ENCODE results near the gene MAP7D1. TPM values are rescaled to one million over a fixed set of nuclear protein-coding genes. Genes with fewer than 3 reads are reported as not detected.

Gene MAP7D1
- total RNA-seq, 1 donor from 2014 or later = 183 TPM

DNA sequence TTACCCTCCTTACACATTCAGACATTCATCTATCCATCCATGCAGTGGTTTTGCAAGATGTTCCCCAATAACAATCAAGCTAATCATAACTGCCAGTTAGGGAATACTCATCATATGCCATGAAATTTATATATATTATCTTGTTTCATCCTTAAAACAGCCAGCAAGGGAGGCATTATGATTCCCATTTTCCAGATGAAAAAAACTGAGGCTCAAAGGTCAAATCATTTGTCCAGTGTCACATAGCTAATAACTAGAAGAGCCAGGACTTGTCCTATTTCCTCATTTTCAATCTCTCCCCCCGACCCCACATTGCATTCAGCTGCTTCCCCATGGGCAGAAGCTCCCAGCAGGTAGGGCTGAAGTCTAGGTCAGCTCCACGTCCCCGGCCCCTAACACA lies 23.9 kb upstream of the MAP7D1 start:
- H3K36me3 ChIP-seq (ENCODE audit: control insufficient read depth, insufficient read depth, low read length) = no peaks in the 10 kb centered on the region
- no peaks in the 10 kb centered on the region for H3K27me3 ChIP-seq (ENCODE audit: control insufficient read depth, insufficient read depth, low read length)
- TF ChIP-seq, protein P1, sequence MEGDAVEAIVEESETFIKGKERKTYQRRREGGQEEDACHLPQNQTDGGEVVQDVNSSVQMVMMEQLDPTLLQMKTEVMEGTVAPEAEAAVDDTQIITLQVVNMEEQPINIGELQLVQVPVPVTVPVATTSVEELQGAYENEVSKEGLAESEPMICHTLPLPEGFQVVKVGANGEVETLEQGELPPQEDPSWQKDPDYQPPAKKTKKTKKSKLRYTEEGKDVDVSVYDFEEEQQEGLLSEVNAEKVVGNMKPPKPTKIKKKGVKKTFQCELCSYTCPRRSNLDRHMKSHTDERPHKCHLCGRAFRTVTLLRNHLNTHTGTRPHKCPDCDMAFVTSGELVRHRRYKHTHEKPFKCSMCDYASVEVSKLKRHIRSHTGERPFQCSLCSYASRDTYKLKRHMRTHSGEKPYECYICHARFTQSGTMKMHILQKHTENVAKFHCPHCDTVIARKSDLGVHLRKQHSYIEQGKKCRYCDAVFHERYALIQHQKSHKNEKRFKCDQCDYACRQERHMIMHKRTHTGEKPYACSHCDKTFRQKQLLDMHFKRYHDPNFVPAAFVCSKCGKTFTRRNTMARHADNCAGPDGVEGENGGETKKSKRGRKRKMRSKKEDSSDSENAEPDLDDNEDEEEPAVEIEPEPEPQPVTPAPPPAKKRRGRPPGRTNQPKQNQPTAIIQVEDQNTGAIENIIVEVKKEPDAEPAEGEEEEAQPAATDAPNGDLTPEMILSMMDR (IDR thresholded peaks at IDR 0.05; ENCODE audit: insufficient read depth, low read length, poor library complexity, severe bottlenecking) = no peak
- H3K4me3 ChIP-seq (ENCODE audit: low read depth, low read length) = no peak overlapping the region
- no peak for DNase-seq (ENCODE audit: low read depth)

DNA sequence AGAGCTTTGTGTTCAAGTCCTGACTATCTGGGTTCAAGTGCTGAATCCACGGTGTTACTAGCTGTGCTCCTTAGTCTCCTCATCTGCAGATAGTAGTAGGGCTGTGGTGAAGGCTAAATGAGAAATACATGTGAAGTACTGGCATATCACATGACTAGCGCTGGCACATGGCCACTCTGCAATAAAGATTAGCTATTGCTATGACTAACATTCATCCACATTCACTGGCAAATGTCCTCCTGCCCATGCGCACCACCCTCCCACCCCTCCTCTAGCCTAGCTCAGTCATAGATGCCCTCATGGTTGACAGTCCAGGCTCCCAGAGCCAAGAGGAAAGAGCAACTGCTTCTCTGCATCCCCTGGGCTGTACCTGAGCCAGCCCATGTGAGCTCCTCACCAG lies 22.5 kb upstream of the MAP7D1 start:
- TF ChIP-seq, protein P1 (IDR thresholded peaks at IDR 0.05; ENCODE audit: insufficient read depth, low read length, poor library complexity, severe bottlenecking) = no peak
- no peak overlapping the region for H3K4me3 ChIP-seq (ENCODE audit: low read depth, low read length)
- peak; percentile 82 for DNase-seq (ENCODE audit: low read depth)
- peaks cover 3% of the 10 kb centered on the region for H3K36me3 ChIP-seq (ENCODE audit: control insufficient read depth, insufficient read depth, low read length)
- H3K27me3 ChIP-seq (ENCODE audit: control insufficient read depth, insufficient read depth, low read length) = no peaks in the 10 kb centered on the region

DNA sequence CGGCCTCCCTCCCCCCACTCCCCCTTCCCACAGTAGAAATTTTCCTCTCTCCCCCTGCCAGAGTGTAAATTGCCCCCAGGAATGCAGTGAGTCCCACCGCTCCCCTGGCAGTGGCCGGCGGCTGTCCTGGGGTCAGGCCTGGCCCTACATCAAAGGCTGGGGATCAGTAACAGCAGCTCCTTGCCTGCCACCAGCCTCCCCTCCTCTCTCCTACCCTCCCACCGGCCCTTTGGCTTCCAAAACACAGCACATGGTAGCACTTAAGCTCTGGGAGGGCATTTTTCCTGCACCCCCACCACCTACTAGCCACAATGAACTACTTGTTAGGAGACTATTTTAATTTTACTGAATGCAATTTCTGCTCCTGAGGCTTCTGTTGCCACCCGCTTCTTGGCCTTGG lies 21.9 kb upstream of the MAP7D1 start:
- H3K36me3 ChIP-seq (ENCODE audit: control insufficient read depth, insufficient read depth, low read length) = peaks cover 3% of the 10 kb centered on the region
- H3K4me3 ChIP-seq (ENCODE audit: low read depth, low read length) = no peak overlapping the region
- TF ChIP-seq, protein P1 (IDR thresholded peaks at IDR 0.05; ENCODE audit: insufficient read depth, low read length, poor library complexity, severe bottlenecking) = no peak
- no peak for DNase-seq (ENCODE audit: low read depth)
- no peaks in the 10 kb centered on the region for H3K27me3 ChIP-seq (ENCODE audit: control insufficient read depth, insufficient read depth, low read length)

DNA sequence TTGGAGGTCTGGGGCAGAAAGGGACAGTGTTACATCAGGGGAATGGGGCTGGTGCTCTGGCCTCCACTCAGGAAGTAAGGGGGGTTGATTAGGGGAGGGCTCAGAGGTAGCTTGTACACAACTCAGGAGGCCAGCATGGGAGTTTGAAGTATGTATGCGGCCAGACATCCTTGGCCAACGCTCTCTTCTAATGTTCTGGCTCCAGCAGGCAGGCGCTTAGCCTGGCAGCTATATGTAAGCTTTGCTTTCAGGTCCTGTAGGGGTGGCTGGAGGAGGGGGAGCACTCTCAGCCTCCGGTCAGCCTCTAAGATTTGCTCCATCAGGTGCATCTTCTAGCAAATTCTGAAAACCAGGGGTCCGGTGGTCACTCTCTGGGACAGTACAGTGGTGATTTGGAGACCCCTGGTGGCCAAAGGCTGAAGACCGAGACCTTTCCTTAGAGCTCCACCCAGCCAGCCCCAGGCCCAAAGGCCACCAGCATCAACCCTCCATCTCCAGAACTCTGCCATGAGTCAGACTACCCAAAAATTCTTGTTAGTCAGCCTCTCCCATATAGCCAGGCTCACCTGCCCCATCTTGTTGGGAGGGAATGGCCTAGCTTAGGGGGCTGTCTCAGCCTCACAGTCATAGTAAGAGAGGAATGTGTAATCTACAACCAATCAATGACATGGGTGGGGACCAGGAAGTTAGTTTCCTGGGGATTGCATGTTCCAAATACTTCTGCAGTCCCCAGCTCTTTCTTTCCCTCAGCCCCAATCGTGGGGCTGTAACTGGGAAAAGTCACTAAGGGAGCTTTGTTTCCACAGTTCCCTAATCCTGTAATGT lies 21.2 kb upstream of the MAP7D1 start:
- TF ChIP-seq, protein P1 (IDR thresholded peaks at IDR 0.05; ENCODE audit: insufficient read depth, low read length, poor library complexity, severe bottlenecking) = peak; percentile 82
- no peak overlapping the region for H3K4me3 ChIP-seq (ENCODE audit: low read depth, low read length)
- DNase-seq (ENCODE audit: low read depth) = no peak
- no peaks in the 10 kb centered on the region for H3K27me3 ChIP-seq (ENCODE audit: control insufficient read depth, insufficient read depth, low read length)
- H3K36me3 ChIP-seq (ENCODE audit: control insufficient read depth, insufficient read depth, low read length) = peaks cover 3% of the 10 kb centered on the region

DNA sequence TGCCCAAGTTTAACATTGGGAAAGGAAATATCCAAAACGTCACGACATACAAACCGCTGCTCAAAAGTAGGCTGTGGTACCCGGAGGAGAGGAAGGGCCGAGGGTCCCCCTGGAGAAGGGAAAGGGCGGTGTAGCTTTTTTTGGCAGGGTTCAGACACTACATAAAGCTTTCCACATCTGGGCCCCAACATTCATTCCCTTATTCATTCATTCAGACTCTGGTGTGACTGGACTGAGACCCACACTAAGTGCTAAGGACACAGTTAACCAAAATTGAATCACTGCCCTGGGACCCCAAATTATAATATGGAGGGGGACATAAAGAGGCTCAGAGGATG lies 20.7 kb upstream of the MAP7D1 start:
- Histone ChIP-seq H3K27me3 (ENCODE audit: control insufficient read depth, insufficient read depth, low read length) (no peaks in the 10 kb centered on the region), H3K4me3 (ENCODE audit: low read depth, low read length) (no peak overlapping the region), H3K36me3 (ENCODE audit: control insufficient read depth, insufficient read depth, low read length) (peaks cover 3% of the 10 kb centered on the region)
- no peak for DNase-seq (ENCODE audit: low read depth)
- TF ChIP-seq, protein P1 (IDR thresholded peaks at IDR 0.05; ENCODE audit: insufficient read depth, low read length, poor library complexity, severe bottlenecking) = no peak

DNA sequence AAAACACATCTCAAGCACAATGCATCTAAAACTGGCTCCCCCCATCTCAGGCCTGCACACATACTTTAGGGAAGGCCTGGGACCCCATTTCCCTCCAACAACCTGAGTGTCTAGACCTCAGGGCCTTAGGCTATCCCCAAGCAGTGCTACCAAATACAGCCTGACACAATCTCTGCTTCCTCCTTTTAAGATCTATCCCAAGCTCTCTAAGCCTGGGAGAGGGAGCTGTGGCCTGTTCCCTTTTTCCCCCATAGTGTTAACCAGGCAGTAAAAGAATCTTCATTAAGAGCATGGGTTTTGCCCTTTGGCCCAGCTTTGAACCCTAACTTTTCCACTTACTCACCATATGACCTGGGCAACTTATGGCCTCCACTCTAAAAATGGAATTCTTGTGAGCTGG lies 20.2 kb upstream of the MAP7D1 start:
- no peak overlapping the region for H3K4me3 ChIP-seq (ENCODE audit: low read depth, low read length)
- no peaks in the 10 kb centered on the region for H3K27me3 ChIP-seq (ENCODE audit: control insufficient read depth, insufficient read depth, low read length)
- TF ChIP-seq, protein P1 (IDR thresholded peaks at IDR 0.05; ENCODE audit: insufficient read depth, low read length, poor library complexity, severe bottlenecking) = no peak
- peaks cover 3% of the 10 kb centered on the region for H3K36me3 ChIP-seq (ENCODE audit: control insufficient read depth, insufficient read depth, low read length)
- DNase-seq (ENCODE audit: low read depth) = no peak

Data from kidney epithelial cell (primary cell).